DOHH2 (cell line): ENCODE measurements around the gene FMOD.

Experiments
- H3F3A ChIP-seq: fragments of 200-600 bp; sonication (generic), shearing (Covaris generic); 2 replicates; pipeline ENCODE4 v1.6.0; 2016; ENCODE audit warnings: antibody characterized with exemption, mild to moderate bottlenecking; ENCODE audit not compliant: control insufficient read depth, insufficient read depth
- H3K27ac ChIP-seq: fragments of 200-600 bp; sonication (generic); 2 replicates; pipeline ENCODE4 v1.5.1; 2014; ENCODE audit warnings: low read depth, mild to moderate bottlenecking, low read length, moderate library complexity
- H3K27me3 ChIP-seq: fragments of 200-600 bp; sonication (generic); 2 replicates; pipeline ENCODE4 v1.6.1; 2014; ENCODE audit warnings: mild to moderate bottlenecking, low read length, mixed read lengths; ENCODE audit not compliant: control insufficient read depth
- H3K36me3 ChIP-seq: fragments of 200-600 bp; sonication (generic); 2 replicates; pipeline ENCODE4 v1.6.1; 2014; ENCODE audit warnings: mild to moderate bottlenecking, low read length, moderate library complexity, mixed read lengths; ENCODE audit not compliant: control insufficient read depth
- H3K4me1 ChIP-seq: fragments of 200-600 bp; sonication (generic); 2 replicates; pipeline ENCODE4 v1.6.1; 2014; ENCODE audit warnings: mild to moderate bottlenecking, low read length, mixed read lengths; ENCODE audit not compliant: control insufficient read depth
- H3K4me2 ChIP-seq: fragments of 200-600 bp; sonication (generic); 2 replicates; pipeline ENCODE4 v1.6.0; 2014; ENCODE audit warnings: mild to moderate bottlenecking, low read length, moderate library complexity
- H3K4me3 ChIP-seq: fragments of 200-600 bp; sonication (generic); 2 replicates; pipeline ENCODE4 v1.5.1; 2014; ENCODE audit warnings: mild to moderate bottlenecking, low read length, mixed read lengths
- H3K79me2 ChIP-seq: fragments of 200-600 bp; sonication (generic); 2 replicates; pipeline ENCODE4 v1.6.1; 2014; ENCODE audit warnings: mild to moderate bottlenecking, low read length, mixed read lengths; ENCODE audit not compliant: control insufficient read depth
- H3K9me2 ChIP-seq: fragments of 200-600 bp; sonication (generic); replicated peaks from 2 replicates; pipeline ENCODE4 v1.6.1; 2014; ENCODE audit warnings: mild to moderate bottlenecking, low read length, mixed read lengths; ENCODE audit not compliant: control insufficient read depth
- H3K9me3 ChIP-seq: fragments of 200-600 bp; sonication (generic); 2 replicates; pipeline ENCODE4 v1.6.1; 2014; ENCODE audit warnings: antibody characterized with exemption, low read length, mixed read lengths; ENCODE audit not compliant: control insufficient read depth, insufficient read depth
- H4K20me1 ChIP-seq: fragments of 200-600 bp; sonication (generic); 2 replicates; pipeline ENCODE4 v1.6.0; 2014; ENCODE audit warnings: low read depth, mild to moderate bottlenecking, antibody characterized with exemption, low read length, moderate library complexity; ENCODE audit not compliant: control insufficient read depth, insufficient read depth
- CTCF ChIP-seq: fragments of 200-600 bp; sonication (generic); IDR thresholded peaks from one replicate; pipeline ENCODE4 v1.5.1; 2014; ENCODE audit warnings: antibody characterized with exemption, mild to moderate bottlenecking, low read depth, low read length; ENCODE audit not compliant: poor library complexity, severe bottlenecking
- EZH2phosphoT487 ChIP-seq: fragments of 200-600 bp; sonication (generic); IDR thresholded peaks from 2 replicates; pipeline ENCODE4 v1.6.1; 2017; ENCODE audit warnings: borderline replicate concordance, mild to moderate bottlenecking, antibody characterized with exemption, low read length, moderate library complexity, mixed read lengths

The FMOD gene

GRCh38 chr1:203325418-203326091 lies 25.4 kb downstream of the FMOD start:
- Histone ChIP-seq H3K9me2 (no peaks in the 10 kb centered on the region), H4K20me1 (no peaks in the 10 kb centered on the region), H3K27ac (peak overlapping the region; percentile 100), H3F3A (peaks cover 59% of the 10 kb centered on the region), H3K4me2 (peak overlapping the region; percentile 99), H3K36me3 (peaks cover 6% of the 10 kb centered on the region; the same call in 1 of the 2 replicates), H3K4me3 (peak overlapping the region; percentile 83), H3K9me3 (no peaks in the 10 kb centered on the region), H3K4me1 (peaks cover 80% of the 10 kb centered on the region), H3K79me2 (peaks cover 13% of the 10 kb centered on the region), H3K27me3 (no peaks in the 10 kb centered on the region)
- TF ChIP-seq EZH2phosphoT487 (no peak), CTCF (no peak)

- Histone ChIP-seq H3K4me3 (peak overlapping the region; percentile 83), H3K79me2 (peaks cover 17% of the 10 kb centered on the region), H3K27me3 (no peaks in the 10 kb centered on the region), H3K4me1 (peaks cover 86% of the 10 kb centered on the region), H3K4me2 (peak overlapping the region; percentile 99), H3K9me3 (no peaks in the 10 kb centered on the region), H4K20me1 (no peaks in the 10 kb centered on the region), H3K36me3 (peaks cover 6% of the 10 kb centered on the region; the same call in 1 of the 2 replicates), H3K9me2 (no peaks in the 10 kb centered on the region), H3F3A (peaks cover 59% of the 10 kb centered on the region), H3K27ac (peak overlapping the region; percentile 100)
- no peak for TF ChIP-seq EZH2phosphoT487
- no peak for TF ChIP-seq CTCF
Measured at GRCh38 chr1:203325026-203325417, 25.9 kb downstream of the FMOD start.

GRCh38 chr1:203324105-203325025 lies 26.6 kb downstream of the FMOD start:
- Histone ChIP-seq H3K27ac (peak overlapping the region; percentile 100), H3K4me2 (peak overlapping the region; percentile 99), H3K27me3 (no peaks in the 10 kb centered on the region), H3K9me2 (no peaks in the 10 kb centered on the region), H3F3A (peaks cover 59% of the 10 kb centered on the region), H3K36me3 (peaks cover 6% of the 10 kb centered on the region; the same call in 1 of the 2 replicates), H3K4me1 (peaks cover 92% of the 10 kb centered on the region), H4K20me1 (no peaks in the 10 kb centered on the region), H3K9me3 (no peaks in the 10 kb centered on the region), H3K79me2 (peaks cover 22% of the 10 kb centered on the region), H3K4me3 (peak overlapping the region; percentile 83)
- TF ChIP-seq CTCF (no peak), EZH2phosphoT487 (no peak)
